Medulla oblongata (tissue), 1 donor: Measurements from ENCODE around the gene GEMIN4.
"Not testable (repeated sequence)": the region's sequence is repeated elsewhere in the genome, so short reads cannot be mapped to it uniquely, and the experiment has no call there.

ENCODE experiments used
- DNase-seq: peaks from one replicate; pipeline ENCODE4 v3.0.0-alpha.2; 2015; ENCODE audit errors: extremely low spot score

GEMIN4 gene

DNA sequence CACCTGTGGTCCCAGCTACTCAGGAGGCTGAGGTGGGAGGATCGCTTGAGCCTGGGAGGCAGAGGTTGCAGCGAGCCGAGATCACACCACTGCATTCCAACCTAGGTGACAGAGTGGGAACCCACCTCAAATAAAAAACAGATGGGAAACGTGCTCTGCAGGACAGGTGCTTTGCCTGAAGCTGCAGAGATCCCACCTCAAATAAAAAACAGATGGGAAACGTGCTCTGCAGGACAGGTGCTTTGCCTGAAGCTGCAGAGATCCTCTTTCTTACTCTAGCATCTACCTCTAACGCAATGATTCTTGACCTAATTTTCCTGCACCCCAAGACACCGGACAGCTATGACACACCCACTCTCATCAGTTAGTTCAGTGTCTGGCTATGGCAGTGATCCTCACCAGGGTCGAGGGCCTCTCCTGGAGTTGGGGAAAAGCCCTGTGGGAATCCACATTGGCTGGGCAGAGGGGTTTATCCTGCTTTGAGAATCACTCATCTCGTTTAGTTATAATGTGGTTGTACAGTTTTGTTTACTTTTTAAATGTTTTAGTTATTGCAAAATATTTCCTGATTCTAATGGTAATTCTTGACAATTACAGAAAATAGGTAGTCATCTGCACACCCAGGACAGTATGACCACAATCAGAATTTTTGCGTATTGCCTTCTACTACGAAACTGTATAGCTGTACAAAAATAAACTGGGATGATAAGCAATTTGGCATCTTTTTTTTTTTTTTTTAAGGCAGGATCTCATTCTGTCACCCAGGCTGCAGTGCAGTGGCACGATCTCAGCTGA is 48.8 kb downstream of the GEMIN4 start:
- no peak for DNase-seq

DNA sequence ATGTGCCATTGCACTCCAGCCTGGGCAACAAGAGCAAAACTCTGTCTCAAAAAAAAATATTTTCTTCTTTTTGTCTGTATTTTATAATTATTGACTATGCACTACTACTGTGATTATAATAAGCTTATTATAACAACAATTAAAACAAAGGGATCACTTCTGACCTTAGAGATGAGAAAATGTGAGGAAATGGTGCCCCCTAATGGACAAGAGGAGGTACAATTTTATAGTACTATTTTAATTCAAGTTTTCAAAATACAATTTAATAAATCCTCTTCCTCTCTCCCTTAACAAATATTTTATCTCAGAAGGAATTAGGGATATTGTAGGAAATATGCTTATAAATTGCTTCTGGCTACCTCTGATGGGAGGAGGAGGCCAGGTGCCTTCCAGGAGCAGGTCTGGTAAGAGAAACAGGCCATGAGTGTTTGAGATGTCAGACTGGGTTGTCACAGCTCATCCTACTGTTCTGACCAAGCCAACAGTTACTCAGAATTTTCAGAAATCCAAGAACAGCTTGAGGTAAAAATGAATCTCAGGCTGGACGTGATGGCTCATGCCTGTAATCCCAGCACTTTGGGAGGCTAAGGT is 51.5 kb downstream of the GEMIN4 start:
- DNase-seq, result peak; percentile 42

DNA sequence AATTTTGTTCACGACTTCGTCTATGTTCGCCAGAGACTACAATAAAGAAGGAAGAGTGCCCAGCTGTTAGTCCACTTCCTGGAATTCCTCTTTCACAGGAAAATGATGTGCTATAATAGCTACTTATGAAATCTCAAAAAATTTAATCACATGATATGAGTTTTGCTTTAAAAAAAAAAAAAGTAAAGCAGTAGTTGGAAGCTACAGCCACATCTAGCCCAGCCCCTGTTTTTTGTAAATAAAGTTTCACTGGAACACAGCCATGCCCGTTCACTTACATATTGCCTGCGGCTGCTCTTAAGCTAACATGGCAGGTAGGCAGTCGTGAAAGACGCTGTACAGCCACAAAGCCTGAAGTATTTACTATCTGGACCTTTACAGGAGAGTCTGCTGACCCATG is 52.7 kb downstream of the GEMIN4 start:
- no peak for DNase-seq

DNA sequence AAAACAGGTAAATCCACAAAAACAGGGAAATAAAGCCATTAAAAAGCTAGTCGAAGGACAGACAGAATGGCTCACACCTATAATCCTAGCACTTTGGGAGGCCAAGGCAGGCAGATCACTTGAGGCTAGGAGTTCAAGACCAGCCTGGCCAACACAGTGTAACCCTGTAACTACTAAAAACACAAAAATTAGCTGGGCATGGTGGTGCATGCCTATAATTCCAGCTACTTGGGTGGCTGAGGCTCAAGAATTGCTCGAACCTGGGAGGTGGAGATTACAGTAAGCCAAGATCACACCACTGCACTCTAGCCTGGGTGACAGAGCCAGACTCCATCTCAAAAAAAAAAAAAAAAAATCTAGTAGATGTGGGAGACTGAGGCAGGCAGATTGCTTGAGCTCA is 54.0 kb downstream of the GEMIN4 start:
- not testable (repeated sequence) for DNase-seq

DNA sequence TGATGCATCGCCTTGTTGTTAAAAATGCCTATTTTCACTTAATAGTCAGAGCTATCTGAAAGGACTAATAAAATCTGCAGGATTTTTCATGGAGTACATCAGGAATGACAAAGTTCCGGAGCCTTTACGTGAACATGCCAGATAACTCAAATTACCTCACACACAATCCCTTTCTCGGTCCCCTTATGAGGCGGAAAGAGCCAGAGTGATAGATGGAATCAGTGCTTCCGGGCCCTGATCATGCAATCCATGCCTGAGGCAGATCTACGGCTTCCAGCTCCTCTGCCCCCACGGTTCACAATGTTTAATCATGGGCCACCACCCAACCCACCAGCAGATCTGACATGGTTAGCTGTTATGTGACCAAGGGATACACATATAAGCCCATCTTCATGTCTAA is 54.4 kb downstream of the GEMIN4 start:
- no peak for DNase-seq

DNA sequence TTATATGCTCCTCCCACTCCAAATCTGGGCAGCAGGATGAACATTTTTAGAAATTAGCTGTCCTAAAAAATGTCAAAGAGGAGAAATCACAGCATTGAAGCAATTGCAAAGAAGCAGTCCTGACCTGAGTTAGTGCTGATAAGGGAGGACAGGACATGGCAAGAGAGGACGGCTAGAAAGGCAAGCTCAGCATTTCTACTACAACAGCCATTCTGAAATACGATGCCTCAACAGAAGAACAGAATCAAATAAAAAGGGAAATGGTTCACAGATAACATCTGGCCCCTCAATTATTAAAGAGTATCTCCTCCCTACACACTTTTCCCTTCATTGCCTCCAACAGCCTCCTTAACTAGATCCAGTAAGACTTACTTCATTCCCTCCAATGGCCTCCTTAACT is 55.7 kb downstream of the GEMIN4 start:
- DNase-seq, result no peak
